Measurements from ENCODE around the gene POLR2L.

POLR2L gene

GRCh38 chr11:853682-854448 lies 11.5 kb upstream of the POLR2L start:
- Histone ChIP-seq H3K27me3 (peaks cover 0 to 7% of the 10 kb centered on the region in 2 donors), H3K9me3 (no peaks in the 10 kb centered on the region), H3K36me3 (peaks cover 0 to 27% (median 3%) of the 10 kb centered on the region in 3 donors), H3K4me1 (peaks cover 0 to 34% (median 22%) of the 10 kb centered on the region in 4 donors), H3K4me3 (no peak overlapping the region), H3K27ac (no peak overlapping the region)
- DNase-seq = no peak
- intact Hi-C loops (cut with DNase I; ENCODE audit: low total_unique reads) = no loop called here
- TF ChIP-seq CTCF (IDR thresholded peaks at IDR 0.05) = no peak

- Histone ChIP-seq H3K9me3 (no peaks in the 10 kb centered on the region), H3K4me3 (no peak overlapping the region), H3K4me1 (peaks cover 0 to 38% (median 33%) of the 10 kb centered on the region in 4 donors), H3K27ac (no peak overlapping the region), H3K27me3 (peaks cover 0 to 18% of the 10 kb centered on the region in 2 donors), H3K36me3 (peaks cover 0 to 27% (median 3%) of the 10 kb centered on the region in 3 donors)
- TF ChIP-seq CTCF (IDR thresholded peaks at IDR 0.05) = no peak
- no peak for DNase-seq
- intact Hi-C loops (cut with DNase I; ENCODE audit: low total_unique reads) = no loop called here
Measured at GRCh38 chr11:852762-853161, 10.4 kb upstream of the POLR2L start.

GRCh38 chr11:850775-851763 lies 8.7 kb upstream of the POLR2L start:
- DNase-seq = no peak
- H3K36me3 ChIP-seq = peaks cover 0 to 26% (median 3%) of the 10 kb centered on the region in 3 donors
- TF ChIP-seq CTCF (IDR thresholded peaks at IDR 0.05) = no peak
- intact Hi-C loops (cut with DNase I; ENCODE audit: low total_unique reads) = no loop called here
- H3K4me3 ChIP-seq = no peak overlapping the region
- H3K27ac ChIP-seq = no peak overlapping the region
- H3K9me3 ChIP-seq = no peaks in the 10 kb centered on the region
- H3K4me1 ChIP-seq = peaks cover 0 to 45% (median 39%) of the 10 kb centered on the region in 4 donors
- peaks cover 0 to 25% of the 10 kb centered on the region in 2 donors for H3K27me3 ChIP-seq

GRCh38 chr11:849951-850774 lies 7.8 kb upstream of the POLR2L start:
- no peak for TF ChIP-seq CTCF (IDR thresholded peaks at IDR 0.05)
- H3K9me3 ChIP-seq = no peaks in the 10 kb centered on the region
- H3K36me3 ChIP-seq = peaks cover 0 to 17% (median 3%) of the 10 kb centered on the region in 3 donors
- no peak overlapping the region for H3K27ac ChIP-seq
- intact Hi-C loops (cut with DNase I; ENCODE audit: low total_unique reads) = no loop called here
- peak overlapping the region; percentile 38 to 46 for H3K4me3 ChIP-seq
- H3K4me1 ChIP-seq = peaks cover 2 to 51% (median 48%) of the 10 kb centered on the region in 4 donors
- DNase-seq = no peak
- peaks cover 0 to 25% of the 10 kb centered on the region in 2 donors for H3K27me3 ChIP-seq

Data from tibial artery (tissue), 4 donors.